ENCODE data around the gene UBAC2.
A peak's percentile ranks its signal among the peaks of the same experiment; 100 is the strongest.

UBAC2 gene, protein sequence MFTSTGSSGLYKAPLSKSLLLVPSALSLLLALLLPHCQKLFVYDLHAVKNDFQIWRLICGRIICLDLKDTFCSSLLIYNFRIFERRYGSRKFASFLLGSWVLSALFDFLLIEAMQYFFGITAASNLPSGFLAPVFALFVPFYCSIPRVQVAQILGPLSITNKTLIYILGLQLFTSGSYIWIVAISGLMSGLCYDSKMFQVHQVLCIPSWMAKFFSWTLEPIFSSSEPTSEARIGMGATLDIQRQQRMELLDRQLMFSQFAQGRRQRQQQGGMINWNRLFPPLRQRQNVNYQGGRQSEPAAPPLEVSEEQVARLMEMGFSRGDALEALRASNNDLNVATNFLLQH

DNA sequence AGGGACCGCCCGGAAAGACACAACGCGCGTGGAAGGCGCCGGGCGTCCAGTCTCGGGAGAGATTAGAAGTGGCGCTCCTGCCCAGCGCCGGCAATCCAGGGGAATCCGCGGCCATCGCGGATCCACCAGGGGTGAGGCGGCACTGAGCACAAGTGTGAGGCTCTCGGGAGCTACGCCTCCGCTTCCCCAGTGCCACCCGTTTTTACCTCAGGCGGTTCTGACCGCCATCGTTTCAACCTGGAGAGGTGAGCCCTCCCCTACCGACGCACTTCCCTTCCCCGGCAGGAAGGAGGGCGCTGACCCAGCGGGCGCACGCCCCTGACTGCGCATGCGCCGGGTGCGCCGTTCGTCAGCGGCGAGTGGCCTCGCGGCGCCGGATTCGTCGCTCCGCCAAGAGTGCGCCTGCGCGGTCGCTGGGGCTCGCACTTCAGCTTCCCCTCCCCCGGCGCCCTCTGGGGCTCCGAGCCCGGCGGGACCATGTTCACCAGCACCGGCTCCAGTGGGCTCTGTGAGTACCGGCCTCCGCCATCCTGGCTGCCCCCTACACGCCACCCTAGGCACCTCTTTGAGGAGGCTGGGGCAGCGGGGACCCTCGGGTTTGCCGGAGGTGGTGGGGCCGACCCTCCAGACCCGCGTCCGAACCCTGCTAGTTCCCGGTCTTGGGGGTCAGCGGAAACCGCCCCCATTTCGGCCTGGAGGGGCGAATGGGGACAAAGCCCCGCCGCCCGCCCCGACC lies at the start of gene UBAC2:
UBAC2 (plus strand) TSS at position 423 of the 736 bp plus-strand sequence; CDS start at position 478, 55 bp downstream.
- Mint-ChIP-seq H3K4me1 (ENCODE audit: low read depth) (peaks cover 71% of the 10 kb centered on the region), H3K27me3 (no peaks in the 10 kb centered on the region), H3K4me3 (peak within 1 kb of the TSS; percentile 95), H3K9me3 (no peaks in the 10 kb centered on the region), H3K36me3 (ENCODE audit: low read depth) (peaks cover 46% of the 10 kb centered on the region), H3K27ac (peak within 1 kb of the TSS; percentile 98)

DNA sequence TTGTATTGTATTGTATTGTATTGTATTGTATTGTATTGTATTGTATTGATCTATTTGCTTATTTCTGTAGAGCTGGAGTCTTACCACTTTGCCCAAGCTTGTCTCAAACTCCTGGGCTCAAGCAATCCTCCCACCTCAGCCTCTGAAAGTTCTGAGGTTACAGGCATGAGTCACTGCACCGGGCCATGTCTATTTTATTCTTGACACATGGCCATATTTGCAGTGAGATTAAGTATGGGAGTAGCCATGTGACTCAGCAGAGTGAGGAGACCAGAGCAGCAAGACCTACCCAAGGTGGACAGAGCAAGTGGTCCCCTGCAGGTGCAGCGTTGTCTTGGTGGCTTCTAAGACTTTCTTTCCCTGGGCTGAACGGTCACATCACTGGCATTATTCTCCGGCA lies 49.1 kb upstream of the UBAC2 start:
- H3K9me3 Mint-ChIP-seq: no peaks in the 10 kb centered on the region
- peaks cover 11% of the 10 kb centered on the region for H3K4me1 Mint-ChIP-seq (ENCODE audit: low read depth)
- no peak overlapping the region for H3K4me3 Mint-ChIP-seq
- no peak overlapping the region for H3K27ac Mint-ChIP-seq
- H3K36me3 Mint-ChIP-seq (ENCODE audit: low read depth): no peaks in the 10 kb centered on the region
- peaks cover 9% of the 10 kb centered on the region for H3K27me3 Mint-ChIP-seq

DNA sequence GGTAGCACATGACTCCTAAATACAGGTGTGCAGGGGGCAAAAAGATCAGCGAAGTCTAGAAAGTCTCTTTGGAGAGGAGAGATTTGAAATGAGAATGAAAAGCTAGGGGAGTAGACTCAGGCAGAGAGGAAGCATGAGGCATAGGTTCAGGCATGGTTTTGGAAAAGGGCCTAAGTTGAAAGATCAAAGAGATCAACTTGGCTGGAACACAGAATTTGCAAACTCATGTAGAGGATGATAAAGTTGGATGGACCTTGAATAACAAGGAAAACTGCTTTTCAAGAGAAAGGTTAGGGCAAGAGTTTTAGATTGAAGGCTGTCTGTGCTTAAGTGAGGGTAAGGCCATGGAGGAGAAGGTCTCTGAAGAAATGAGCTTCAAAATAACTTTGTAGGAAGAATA lies 47.4 kb upstream of the UBAC2 start:
- H3K27ac Mint-ChIP-seq: no peak overlapping the region
- H3K9me3 Mint-ChIP-seq: no peaks in the 10 kb centered on the region
- no peak overlapping the region for H3K4me3 Mint-ChIP-seq
- H3K27me3 Mint-ChIP-seq: peaks cover 3% of the 10 kb centered on the region
- H3K36me3 Mint-ChIP-seq (ENCODE audit: low read depth): no peaks in the 10 kb centered on the region
- H3K4me1 Mint-ChIP-seq (ENCODE audit: low read depth): peaks cover 11% of the 10 kb centered on the region

DNA sequence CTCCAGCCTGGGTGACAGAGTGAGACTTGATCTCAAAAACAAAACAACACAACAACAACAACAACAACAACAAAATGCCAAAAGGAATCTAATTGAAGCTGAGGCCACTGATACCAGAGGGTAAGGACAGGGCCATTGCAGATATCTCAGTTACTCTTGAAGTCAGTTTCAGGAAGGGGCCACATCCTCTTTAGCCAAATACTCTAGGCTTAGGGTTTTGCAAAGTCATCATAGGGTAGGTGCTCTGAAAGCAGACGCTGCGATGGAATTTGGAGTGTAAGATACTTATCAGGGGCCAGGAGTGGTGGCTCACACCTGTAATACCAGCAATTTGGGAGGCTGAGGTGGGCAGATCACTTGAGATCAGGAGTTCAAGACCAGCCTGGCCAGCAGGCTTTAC lies 46.6 kb upstream of the UBAC2 start:
- Mint-ChIP-seq H3K4me3 (no peak overlapping the region), H3K27me3 (peaks cover 8% of the 10 kb centered on the region), H3K9me3 (no peaks in the 10 kb centered on the region), H3K4me1 (ENCODE audit: low read depth) (peaks cover 11% of the 10 kb centered on the region), H3K27ac (no peak overlapping the region), H3K36me3 (ENCODE audit: low read depth) (no peaks in the 10 kb centered on the region)

DNA sequence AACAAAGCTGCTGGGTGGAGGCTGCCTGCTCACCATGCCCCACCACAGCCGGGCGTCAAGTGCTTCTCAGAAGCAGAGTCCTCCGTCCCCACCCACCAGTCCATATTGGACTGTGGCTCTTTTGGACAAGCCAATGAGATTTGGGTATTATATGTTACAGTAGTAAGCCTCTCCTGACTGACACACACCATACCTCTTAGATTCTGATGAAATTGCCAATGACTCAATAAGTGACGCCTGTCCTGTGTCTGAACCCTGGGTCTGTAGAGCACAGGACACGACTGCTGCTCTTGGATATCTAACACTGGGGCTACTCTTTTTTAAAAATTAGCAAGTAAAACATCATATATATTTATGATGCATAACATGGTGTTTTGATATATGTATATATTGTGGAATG lies 44.8 kb upstream of the UBAC2 start:
- peaks cover 10% of the 10 kb centered on the region for H3K27me3 Mint-ChIP-seq
- no peak overlapping the region for H3K4me3 Mint-ChIP-seq
- H3K9me3 Mint-ChIP-seq: no peaks in the 10 kb centered on the region
- peaks cover 10% of the 10 kb centered on the region for H3K4me1 Mint-ChIP-seq (ENCODE audit: low read depth)
- H3K27ac Mint-ChIP-seq: no peak overlapping the region
- no peaks in the 10 kb centered on the region for H3K36me3 Mint-ChIP-seq (ENCODE audit: low read depth)

DNA sequence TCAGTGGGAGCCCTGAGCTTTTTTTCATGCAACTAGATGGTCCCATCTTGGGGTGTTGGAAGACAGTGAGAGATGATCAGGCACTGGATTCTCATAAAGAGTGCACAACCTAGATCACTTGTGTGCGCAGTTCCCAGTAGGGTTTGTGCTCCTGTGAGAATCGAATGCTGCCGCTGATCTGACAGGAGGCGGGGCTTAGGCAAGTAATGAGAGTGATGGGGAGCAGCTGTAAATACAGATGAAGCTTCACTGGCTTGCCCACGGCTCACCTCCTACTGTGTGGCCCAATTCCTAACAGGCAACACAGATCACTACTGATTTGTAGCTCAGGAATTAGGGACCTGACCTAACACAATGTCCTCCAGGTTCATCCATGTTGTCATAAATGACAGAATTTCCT lies 43.6 kb upstream of the UBAC2 start:
- Mint-ChIP-seq H3K4me1 (ENCODE audit: low read depth) (no peaks in the 10 kb centered on the region), H3K27ac (no peak overlapping the region), H3K36me3 (ENCODE audit: low read depth) (no peaks in the 10 kb centered on the region), H3K27me3 (peaks cover 10% of the 10 kb centered on the region), H3K4me3 (no peak overlapping the region), H3K9me3 (no peaks in the 10 kb centered on the region)

DNA sequence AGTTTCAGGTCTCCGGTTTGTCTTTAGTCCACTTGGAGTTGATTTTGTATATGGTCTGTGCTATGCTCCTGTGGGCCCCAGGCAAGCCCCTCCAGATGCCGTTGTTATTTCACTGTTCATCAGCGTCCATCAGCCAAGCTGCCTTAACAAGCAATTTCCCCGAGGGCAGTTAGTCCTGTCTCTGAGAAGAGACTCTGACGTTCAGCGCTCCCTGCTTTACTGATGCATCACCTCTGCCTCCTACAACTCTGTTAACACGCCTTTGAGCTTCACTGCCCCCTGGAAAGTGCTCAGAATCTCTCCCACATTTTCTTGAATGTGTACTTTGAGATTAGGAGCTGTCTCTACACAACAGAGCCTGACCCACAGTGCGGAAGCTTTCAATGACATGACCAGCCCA lies 41.8 kb upstream of the UBAC2 start:
- no peak overlapping the region for H3K4me3 Mint-ChIP-seq
- no peak overlapping the region for H3K27ac Mint-ChIP-seq
- H3K9me3 Mint-ChIP-seq: no peaks in the 10 kb centered on the region
- no peaks in the 10 kb centered on the region for H3K4me1 Mint-ChIP-seq (ENCODE audit: low read depth)
- peaks cover 10% of the 10 kb centered on the region for H3K27me3 Mint-ChIP-seq
- no peaks in the 10 kb centered on the region for H3K36me3 Mint-ChIP-seq (ENCODE audit: low read depth)

DNA sequence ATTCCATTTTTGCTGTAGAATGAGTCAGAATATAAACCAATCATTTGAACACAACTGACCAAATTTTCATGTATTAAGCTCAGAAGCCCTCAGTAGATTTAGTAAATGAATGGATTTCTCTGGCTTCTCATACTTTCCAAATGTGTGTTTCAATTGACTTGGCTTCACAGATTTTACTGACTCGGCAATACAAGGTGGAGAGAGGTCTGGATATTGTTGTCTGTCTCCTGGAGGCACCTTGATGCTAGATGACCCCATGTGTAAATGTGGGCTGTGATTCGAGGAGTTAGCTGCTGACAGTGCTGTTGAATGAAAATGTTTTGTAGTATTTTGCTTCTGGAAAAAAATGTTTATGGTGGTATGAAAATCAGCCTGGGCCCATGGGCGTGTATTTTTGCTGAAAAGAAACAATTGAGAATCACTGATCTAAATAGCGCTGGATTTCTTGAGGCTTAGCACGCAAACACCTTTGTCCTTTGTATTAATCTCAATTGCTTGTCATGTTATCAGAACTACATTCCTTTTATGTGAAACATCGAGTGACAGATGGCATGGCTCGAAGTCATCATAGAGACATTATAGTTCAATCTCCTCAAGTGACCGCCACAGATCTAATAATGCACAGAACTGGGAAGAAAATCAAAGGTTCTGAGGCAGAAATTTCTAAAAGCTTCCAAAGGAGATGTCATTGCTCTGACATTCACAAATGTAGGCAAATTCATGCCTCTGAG lies 41.2 kb upstream of the UBAC2 start:
- H3K27ac Mint-ChIP-seq: no peak overlapping the region
- H3K27me3 Mint-ChIP-seq: peaks cover 10% of the 10 kb centered on the region
- H3K4me1 Mint-ChIP-seq (ENCODE audit: low read depth): no peaks in the 10 kb centered on the region
- no peaks in the 10 kb centered on the region for H3K36me3 Mint-ChIP-seq (ENCODE audit: low read depth)
- no peaks in the 10 kb centered on the region for H3K9me3 Mint-ChIP-seq
- no peak overlapping the region for H3K4me3 Mint-ChIP-seq

DNA sequence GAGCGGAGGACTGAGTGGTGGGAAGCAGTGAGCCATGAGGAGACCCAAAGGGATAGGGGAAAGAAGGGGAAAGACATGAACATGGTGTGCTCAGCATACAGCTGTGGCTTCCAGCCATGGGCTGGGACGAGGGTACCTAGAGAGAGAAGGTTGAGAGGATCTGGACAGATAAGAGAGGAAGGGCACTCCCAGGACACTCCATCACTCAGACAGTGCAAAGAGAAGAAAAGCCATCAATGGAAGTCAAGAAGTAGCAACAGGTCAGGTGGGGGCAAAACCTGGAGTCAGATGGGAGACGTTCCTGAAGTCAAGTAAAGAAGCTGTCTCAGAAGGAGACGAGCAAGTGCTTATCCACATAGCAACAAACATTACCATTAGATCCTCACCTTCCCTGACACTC lies 40.2 kb upstream of the UBAC2 start:
- no peaks in the 10 kb centered on the region for H3K4me1 Mint-ChIP-seq (ENCODE audit: low read depth)
- no peaks in the 10 kb centered on the region for H3K9me3 Mint-ChIP-seq
- peaks cover 10% of the 10 kb centered on the region for H3K27me3 Mint-ChIP-seq
- H3K36me3 Mint-ChIP-seq (ENCODE audit: low read depth): no peaks in the 10 kb centered on the region
- no peak overlapping the region for H3K4me3 Mint-ChIP-seq
- no peak overlapping the region for H3K27ac Mint-ChIP-seq

DNA sequence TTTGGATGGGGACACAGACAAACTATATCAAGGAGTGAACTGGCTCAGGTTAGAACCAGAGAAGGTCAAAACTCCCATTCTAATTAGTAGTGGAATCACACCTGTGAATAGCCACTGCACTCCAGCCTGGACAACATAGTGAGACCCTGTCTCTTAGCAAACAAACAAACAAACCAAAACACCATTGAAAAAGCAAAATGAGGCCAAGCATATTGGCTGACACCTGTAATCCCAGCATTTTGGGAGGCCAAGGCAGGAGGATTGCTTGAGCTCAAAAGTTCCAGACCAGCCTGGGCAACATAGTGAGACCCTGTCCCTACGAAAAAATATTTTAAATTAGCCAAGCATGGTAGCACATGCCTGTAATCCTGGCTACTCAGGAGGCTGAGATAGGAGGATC lies 39.1 kb upstream of the UBAC2 start:
- Mint-ChIP-seq H3K27me3 (peaks cover 10% of the 10 kb centered on the region), H3K36me3 (ENCODE audit: low read depth) (no peaks in the 10 kb centered on the region), H3K9me3 (no peaks in the 10 kb centered on the region), H3K4me3 (no peak overlapping the region), H3K27ac (no peak overlapping the region), H3K4me1 (ENCODE audit: low read depth) (no peaks in the 10 kb centered on the region)

DNA sequence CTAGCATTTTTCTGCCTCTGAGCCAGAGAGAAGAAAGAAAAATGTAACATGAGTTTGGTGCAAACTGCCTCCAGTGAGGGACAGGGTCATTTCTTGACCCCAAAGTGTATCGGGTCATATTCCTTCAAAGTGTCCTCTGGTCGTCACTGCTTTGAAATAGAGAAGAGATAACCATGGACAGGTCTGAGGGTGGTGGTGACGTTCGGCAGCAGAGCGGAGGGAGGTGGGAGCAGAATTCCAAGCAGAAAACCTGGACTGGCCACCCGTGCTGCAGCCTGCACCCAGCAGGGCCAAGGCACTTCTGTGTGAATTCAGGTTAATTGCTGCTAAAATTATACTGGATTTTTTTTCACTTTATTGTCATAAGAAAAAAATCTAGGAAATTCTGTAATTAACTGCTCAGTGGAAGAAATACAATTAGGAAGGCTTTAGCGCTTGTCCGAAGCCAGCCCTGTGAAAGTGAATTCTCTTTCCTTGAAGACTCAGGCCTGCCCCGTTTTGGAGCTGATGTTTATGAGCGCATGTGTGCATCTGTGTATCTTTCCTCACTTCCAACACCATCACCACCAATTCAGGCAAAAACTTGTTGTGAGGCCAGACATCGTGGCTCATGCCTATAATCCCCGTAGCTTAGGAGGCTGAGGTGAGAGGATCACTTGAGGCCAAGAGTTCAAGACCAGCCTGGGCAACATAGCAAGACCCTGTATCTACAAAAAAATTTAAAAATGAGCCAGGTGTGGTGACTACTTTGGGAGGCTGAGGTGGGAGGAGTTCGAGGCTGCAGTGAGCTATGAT lies 37.9 kb upstream of the UBAC2 start:
- Mint-ChIP-seq H3K27me3 (peaks cover 10% of the 10 kb centered on the region), H3K9me3 (no peaks in the 10 kb centered on the region), H3K36me3 (ENCODE audit: low read depth) (no peaks in the 10 kb centered on the region), H3K27ac (no peak overlapping the region), H3K4me3 (no peak overlapping the region), H3K4me1 (ENCODE audit: low read depth) (no peaks in the 10 kb centered on the region)

DNA sequence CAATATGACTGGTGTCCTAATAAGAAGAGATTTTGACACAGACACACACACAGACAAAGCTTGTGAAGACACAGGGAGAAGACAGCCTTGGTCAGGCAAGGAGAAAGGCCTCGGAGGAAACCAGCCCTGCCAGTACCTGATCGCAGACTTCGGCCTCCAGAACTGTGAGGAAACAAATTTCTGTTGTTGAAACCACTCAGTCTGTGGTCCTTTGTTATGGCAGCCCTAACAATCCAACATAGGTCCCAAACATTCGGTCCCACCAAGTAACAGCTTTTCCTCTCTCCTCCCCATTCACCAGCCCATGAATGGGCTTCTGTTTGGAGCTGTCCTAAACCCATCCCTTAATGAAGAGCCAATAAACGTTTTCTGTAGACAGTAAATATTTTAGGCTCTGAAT lies 36.4 kb upstream of the UBAC2 start:
- Mint-ChIP-seq H3K36me3 (ENCODE audit: low read depth) (no peaks in the 10 kb centered on the region), H3K27me3 (peaks cover 5% of the 10 kb centered on the region), H3K4me1 (ENCODE audit: low read depth) (no peaks in the 10 kb centered on the region), H3K27ac (no peak overlapping the region), H3K9me3 (no peaks in the 10 kb centered on the region), H3K4me3 (no peak overlapping the region)

DNA sequence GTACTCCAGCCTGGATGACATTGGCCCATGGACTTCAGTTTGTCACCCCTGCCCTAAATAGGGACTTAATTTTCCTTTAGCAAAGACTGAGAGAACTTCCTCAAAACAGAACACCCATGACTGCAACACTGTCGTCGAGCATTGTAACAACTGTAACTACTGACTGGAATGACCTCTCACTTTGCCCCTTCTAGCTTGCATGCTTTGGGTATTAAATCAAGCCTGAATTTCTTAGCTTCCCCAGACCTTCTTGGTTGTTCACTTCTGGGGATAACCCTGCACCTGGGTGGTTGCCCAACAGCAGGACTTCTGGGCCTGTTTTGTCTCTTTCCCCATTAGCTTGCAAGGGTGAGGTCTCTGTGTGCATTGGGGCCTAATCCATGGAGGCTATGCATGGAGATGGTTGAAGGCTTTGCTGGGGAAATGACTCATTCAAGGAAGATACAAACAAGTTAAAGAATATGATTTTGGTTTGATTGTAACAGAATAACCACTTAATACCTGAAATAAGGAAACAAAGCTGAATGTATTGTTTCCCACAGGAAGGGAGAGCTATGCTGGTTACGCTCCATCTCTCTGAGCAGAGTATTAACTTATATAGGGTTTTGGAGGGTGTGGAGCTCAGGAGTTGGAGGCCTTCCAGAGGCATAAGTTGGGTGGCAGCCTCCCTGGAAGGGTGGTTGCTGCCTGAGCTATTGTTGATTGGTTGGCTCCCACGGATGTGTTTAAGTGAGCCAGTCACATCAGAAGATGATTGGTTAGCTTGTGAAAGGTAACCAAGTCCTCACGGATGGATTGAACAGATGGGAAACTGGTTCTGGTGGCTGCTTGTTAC lies 34.7 kb upstream of the UBAC2 start:
- Mint-ChIP-seq H3K4me1 (ENCODE audit: low read depth) (no peaks in the 10 kb centered on the region), H3K9me3 (no peaks in the 10 kb centered on the region), H3K27ac (no peak overlapping the region), H3K4me3 (no peak overlapping the region), H3K36me3 (ENCODE audit: low read depth) (no peaks in the 10 kb centered on the region), H3K27me3 (no peaks in the 10 kb centered on the region)

DNA sequence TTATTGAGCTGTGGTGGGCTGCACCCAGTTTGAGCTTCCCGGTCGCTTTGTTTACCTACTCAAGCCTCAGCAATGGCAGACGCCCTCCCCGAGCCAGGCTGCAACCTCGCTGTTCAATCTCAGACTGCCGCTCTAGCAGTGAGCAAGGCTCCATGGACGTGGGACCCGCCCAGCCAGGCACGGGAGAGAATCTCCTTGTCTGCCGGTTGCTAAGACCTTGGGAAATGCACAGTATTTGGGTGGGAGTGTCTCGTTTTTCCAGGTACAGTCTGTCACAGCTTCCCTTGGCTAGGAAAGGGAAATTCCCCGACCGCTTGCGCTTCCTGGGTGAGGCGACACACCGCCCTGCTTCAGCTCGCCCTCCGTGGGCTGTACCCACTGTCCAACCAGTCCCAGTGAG lies 27.7 kb upstream of the UBAC2 start:
- H3K27me3 Mint-ChIP-seq: no peaks in the 10 kb centered on the region
- peaks cover 21% of the 10 kb centered on the region for H3K4me1 Mint-ChIP-seq (ENCODE audit: low read depth)
- H3K27ac Mint-ChIP-seq: no peak overlapping the region

More for the DNA sequence above, 27.7 kb upstream of the UBAC2 start:
- Mint-ChIP-seq H3K9me3 (no peaks in the 10 kb centered on the region), H3K36me3 (ENCODE audit: low read depth) (no peaks in the 10 kb centered on the region), H3K4me3 (no peak overlapping the region)

Data from stimulated activated naive CD8-positive, alpha-beta T cell treated with anti-CD3 and anti-CD28 coated beads, Interleukin-15, Interleukin-2, amounts not matched to agents 100 ng/mL and 50 ng/mL, for 24 hours (primary cell).